GM23338 (cell line): ENCODE results near the gene AK4. TPM values are rescaled to one million over a fixed set of nuclear protein-coding genes. Genes with fewer than 3 reads are reported as not detected.

Experiments
- ATAC-seq: fragments of 200-7000 bp; cut with Tn5 transposase; 3 replicates; pipeline ENCODE4 v1.9.1; 2020
- DNase-seq: peaks from one replicate; pipeline ENCODE4 v3.0.0-alpha.2; 2015; ENCODE audit warnings: low spot score
- H2AFZ ChIP-seq: fragments of 200-600 bp; sonication (generic); 2 replicates; pipeline ENCODE4 v1.8.0; 2016; ENCODE audit warnings: antibody characterized with exemption, mild to moderate bottlenecking, moderate library complexity
- H3F3A ChIP-seq: fragments of 200-600 bp; sonication (generic); replicated peaks from 2 replicates; pipeline ENCODE4 v1.8.0; 2017; ENCODE audit warnings: antibody characterized with exemption, mixed run types, low read depth
- H3K27ac ChIP-seq: fragments of 200-600 bp; sonication (generic); 2 replicates; pipeline ENCODE4 v1.6.1; 2016; ENCODE audit warnings: low read depth
- H3K27me3 ChIP-seq: fragments of 200-600 bp; sonication (generic); 2 replicates; pipeline ENCODE4 v1.8.0; 2016; ENCODE audit warnings: mild to moderate bottlenecking, mixed run types, moderate library complexity; ENCODE audit not compliant: insufficient read depth
- H3K36me3 ChIP-seq: fragments of 200-600 bp; sonication (generic); 2 replicates; pipeline ENCODE4 v1.8.0; 2016; ENCODE audit warnings: mild to moderate bottlenecking; ENCODE audit not compliant: insufficient read depth
- H3K4me1 ChIP-seq: fragments of 200-600 bp; sonication (generic); 2 replicates; pipeline ENCODE4 v1.8.0; 2016; ENCODE audit warnings: mild to moderate bottlenecking, moderate library complexity; ENCODE audit not compliant: insufficient read depth
- H3K4me2 ChIP-seq: fragments of 200-600 bp; sonication (generic); 2 replicates; pipeline ENCODE4 v1.7.1; 2017; ENCODE audit warnings: mixed run types
- H3K4me3 ChIP-seq: fragments of 200-600 bp; sonication (generic); 2 replicates; pipeline ENCODE4 v1.6.1; 2016; ENCODE audit warnings: mixed run types
- H3K79me2 ChIP-seq: fragments of 200-600 bp; sonication (generic); replicated peaks from 2 replicates; pipeline ENCODE4 v1.8.0; 2017; ENCODE audit warnings: mild to moderate bottlenecking; ENCODE audit not compliant: insufficient read depth
- H3K9me2 ChIP-seq: fragments of 200-600 bp; sonication (generic); 2 replicates; pipeline ENCODE4 v1.8.0; 2017; ENCODE audit not compliant: insufficient read depth
- H4K20me1 ChIP-seq: fragments of 200-600 bp; sonication (generic); replicated peaks from 2 replicates; pipeline ENCODE4 v1.8.0; 2017; ENCODE audit warnings: mild to moderate bottlenecking; ENCODE audit not compliant: insufficient read depth
- H3K27ac Mint-ChIP-seq: 2 replicates; pipeline ENCODE4 v1.8.0; 2020; ENCODE audit warnings: inconsistent platforms, mild to moderate bottlenecking, moderate library complexity, mixed read lengths
- H3K27me3 Mint-ChIP-seq: 3 replicates; pipeline ENCODE4 v1.8.0; 2022; ENCODE audit warnings: low read depth, mild to moderate bottlenecking, moderate library complexity, mixed read lengths, inconsistent platforms; ENCODE audit not compliant: insufficient read depth, poor library complexity
- H3K36me3 Mint-ChIP-seq: 3 replicates; pipeline ENCODE4 v1.8.0; 2021; ENCODE audit warnings: low read depth, mild to moderate bottlenecking, inconsistent platforms, moderate library complexity, mixed read lengths
- H3K4me1 Mint-ChIP-seq: 3 replicates; pipeline ENCODE4 v1.8.0; 2020; ENCODE audit warnings: mild to moderate bottlenecking, inconsistent platforms, mixed read lengths
- H3K4me3 Mint-ChIP-seq: 3 replicates; pipeline ENCODE4 v1.8.0; 2021; ENCODE audit warnings: moderate library complexity, mild to moderate bottlenecking, inconsistent platforms, mixed read lengths
- H3K9me3 Mint-ChIP-seq: 3 replicates; pipeline ENCODE4 v1.8.0; 2020; ENCODE audit warnings: moderate library complexity, mild to moderate bottlenecking, inconsistent platforms, mixed read lengths
- CTCF ChIP-seq, 2 experiments: fragments of 200-600 bp in 1 of 2; sonication (generic) in 1 of 2; conservative IDR thresholded peaks; 2 replicates each; pipeline versions ENCODE4 v1.5.1 to v1.6.1; 2016 to 2017; ENCODE audit warnings: antibody characterized with exemption in 2 of 2, low read depth in 2 of 2, mild to moderate bottlenecking in 2 of 2, moderate library complexity in 1 of 2
- ETS1 ChIP-seq: IDR thresholded peaks from 2 replicates; pipeline ENCODE4 v1.6.1; 2016; ENCODE audit warnings: antibody characterized with exemption
- EZH2phosphoT487 ChIP-seq: fragments of 200-600 bp; sonication (generic); IDR thresholded peaks from one replicate; pipeline ENCODE4 v1.8.1; 2018; ENCODE audit warnings: antibody characterized with exemption; ENCODE audit not compliant: unreplicated experiment
- NANOG ChIP-seq: IDR thresholded peaks from 2 replicates; pipeline ENCODE4 v1.6.1; 2016; ENCODE audit warnings: antibody characterized with exemption, borderline replicate concordance
- POLR2AphosphoS5 ChIP-seq: IDR thresholded peaks from 2 replicates; pipeline ENCODE4 v1.6.1; 2016; ENCODE audit warnings: antibody characterized with exemption, low read depth
- ZNF114 ChIP-seq: fragments of 250-450 bp; sonication (Bioruptor Pico); IDR thresholded peaks from 2 replicates; pipeline ENCODE4 v1.5.0; 2020; ENCODE audit warnings: mild to moderate bottlenecking, moderate library complexity
- ZNF331 ChIP-seq: fragments of 250-450 bp; sonication (Bioruptor Pico); IDR thresholded peaks from 2 replicates; pipeline ENCODE4 v1.5.0; 2020; ENCODE audit warnings: low read depth, mild to moderate bottlenecking, moderate library complexity
- ZNF462 ChIP-seq: fragments of 250-450 bp; sonication (Bioruptor Pico); IDR thresholded peaks from 2 replicates; pipeline ENCODE4 v1.5.0; 2020; ENCODE audit warnings: mild to moderate bottlenecking, moderate library complexity
- polyA plus RNA-seq: library from polyadenylated mRNA; unstranded; fragments of >200 nt; fragmentation: Nextera tagmentation; extraction: Ambion mirVana; gene quantifications from 2 replicates; pipeline ENCODE4 v1.2.1, GENCODE V29; 2016
- total RNA-seq: library from RNA; depleted of rRNA; stranded (reverse); fragments of >200 nt; shearing (Covaris generic); gene quantifications from 2 replicates; pipeline ENCODE4 v1.2.3, GENCODE V29; 2014
- TF ChIP-seq, protein P1 (sequence below): IDR thresholded peaks from one replicate; pipeline ENCODE4 v1.6.1; 2018; ENCODE audit warnings: antibody characterized with exemption; ENCODE audit not compliant: unreplicated experiment

The AK4 gene
- total and polyA plus RNA-seq, 2 experiments from 2014 or later, result 123 to 127 TPM

DNA sequence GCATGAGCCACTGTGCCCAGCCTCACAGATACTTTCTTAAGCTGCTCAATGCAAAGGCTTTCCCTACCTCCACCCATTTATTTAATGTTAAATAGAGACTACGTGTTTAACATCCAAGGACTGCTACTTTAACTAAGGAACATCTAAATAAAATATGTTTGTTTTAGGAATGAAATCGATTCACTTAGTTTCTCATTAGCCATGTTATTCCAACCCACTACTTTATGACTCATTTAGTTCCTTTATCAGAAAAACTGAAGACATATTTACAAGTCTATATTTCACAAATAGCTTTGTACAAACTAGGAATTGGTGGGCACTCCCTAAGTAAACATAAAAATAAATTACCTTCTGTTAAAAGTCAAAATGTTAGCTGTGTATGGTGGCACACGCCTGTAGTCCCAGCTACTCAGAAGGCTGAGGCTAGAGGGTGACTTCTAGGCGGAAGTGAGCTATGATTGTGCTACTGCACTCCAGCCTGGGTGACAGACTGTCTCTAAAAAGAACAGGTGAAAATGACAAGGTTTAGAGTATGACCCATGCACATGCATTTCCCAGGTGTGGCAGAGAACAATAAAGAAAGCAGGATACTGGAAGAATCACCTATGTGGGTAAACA lies 39.9 kb upstream of the AK4 start (continued):
- no peak for TF ChIP-seq ZNF462 (CRISPR knock-in tag)
- TF ChIP-seq NANOG, result no peak
- TF ChIP-seq ZNF114 (CRISPR knock-in tag), result no peak
- no peak for TF ChIP-seq POLR2AphosphoS5
- no peak for TF ChIP-seq ETS1

- Histone ChIP-seq H3K36me3 (no peaks in the 10 kb centered on the region), H4K20me1 (no peaks in the 10 kb centered on the region), H2AFZ (no peak overlapping the region), H3K4me1 (no peaks in the 10 kb centered on the region; the same call in 1 of the 2 replicates), H3K79me2 (no peaks in the 10 kb centered on the region), H3K27me3 (no peaks in the 10 kb centered on the region), H3F3A (no peaks in the 10 kb centered on the region), H3K4me2 (no peak overlapping the region), H3K27ac (no peak overlapping the region), H3K9me2 (0 out of 2 replicates have a peak, but pooled peaks cover 4% of the 10 kb centered on the region), H3K4me3 (no peak overlapping the region)
- Mint-ChIP-seq H3K27ac (no peak overlapping the region), H3K4me3 (no peak overlapping the region), H3K27me3 (peaks cover 7% of the 10 kb centered on the region), H3K36me3 (no peaks in the 10 kb centered on the region; the same call in 2 of the 3 replicates), H3K9me3 (no peaks in the 10 kb centered on the region; the same call in 2 of the 3 replicates), H3K4me1 (peaks cover 2% of the 10 kb centered on the region; the same call in 2 of the 3 replicates)
- ATAC-seq (no peak), DNase-seq (no peak)
- TF ChIP-seq, protein P1, sequence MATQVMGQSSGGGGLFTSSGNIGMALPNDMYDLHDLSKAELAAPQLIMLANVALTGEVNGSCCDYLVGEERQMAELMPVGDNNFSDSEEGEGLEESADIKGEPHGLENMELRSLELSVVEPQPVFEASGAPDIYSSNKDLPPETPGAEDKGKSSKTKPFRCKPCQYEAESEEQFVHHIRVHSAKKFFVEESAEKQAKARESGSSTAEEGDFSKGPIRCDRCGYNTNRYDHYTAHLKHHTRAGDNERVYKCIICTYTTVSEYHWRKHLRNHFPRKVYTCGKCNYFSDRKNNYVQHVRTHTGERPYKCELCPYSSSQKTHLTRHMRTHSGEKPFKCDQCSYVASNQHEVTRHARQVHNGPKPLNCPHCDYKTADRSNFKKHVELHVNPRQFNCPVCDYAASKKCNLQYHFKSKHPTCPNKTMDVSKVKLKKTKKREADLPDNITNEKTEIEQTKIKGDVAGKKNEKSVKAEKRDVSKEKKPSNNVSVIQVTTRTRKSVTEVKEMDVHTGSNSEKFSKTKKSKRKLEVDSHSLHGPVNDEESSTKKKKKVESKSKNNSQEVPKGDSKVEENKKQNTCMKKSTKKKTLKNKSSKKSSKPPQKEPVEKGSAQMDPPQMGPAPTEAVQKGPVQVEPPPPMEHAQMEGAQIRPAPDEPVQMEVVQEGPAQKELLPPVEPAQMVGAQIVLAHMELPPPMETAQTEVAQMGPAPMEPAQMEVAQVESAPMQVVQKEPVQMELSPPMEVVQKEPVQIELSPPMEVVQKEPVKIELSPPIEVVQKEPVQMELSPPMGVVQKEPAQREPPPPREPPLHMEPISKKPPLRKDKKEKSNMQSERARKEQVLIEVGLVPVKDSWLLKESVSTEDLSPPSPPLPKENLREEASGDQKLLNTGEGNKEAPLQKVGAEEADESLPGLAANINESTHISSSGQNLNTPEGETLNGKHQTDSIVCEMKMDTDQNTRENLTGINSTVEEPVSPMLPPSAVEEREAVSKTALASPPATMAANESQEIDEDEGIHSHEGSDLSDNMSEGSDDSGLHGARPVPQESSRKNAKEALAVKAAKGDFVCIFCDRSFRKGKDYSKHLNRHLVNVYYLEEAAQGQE, result no peak
- no peak for TF ChIP-seq ETS1
- no peak for TF ChIP-seq ZNF331 (CRISPR knock-in tag)
- no peak for TF ChIP-seq ZNF114 (CRISPR knock-in tag)
- TF ChIP-seq POLR2AphosphoS5, result no peak
- TF ChIP-seq CTCF (conservative IDR thresholded peaks at IDR 0.05; ENCODE audit: low read depth in 2 of 2), result no peak
- no peak for TF ChIP-seq EZH2phosphoT487
Measured at GRCh38 chr1:65109487-65109886, 38.5 kb upstream of the AK4 start.
